Mesenchymal stem cell (in vitro differentiated cells and primary cell): Measurements from ENCODE around the gene SNAPC4.

Source experiments
- DNase-seq: peaks from one replicate; pipeline ENCODE4 v3.0.0-alpha.2; 2013
- H2AFZ ChIP-seq: one replicate; pipeline ENCODE4 v1.6.1; 2013; ENCODE audit warnings: low read depth, mild to moderate bottlenecking, control low read depth, inconsistent platforms, low read length, moderate library complexity
- H2AK5ac ChIP-seq: 2 replicates; pipeline ENCODE4 v1.6.1; 2013; ENCODE audit warnings: low read length, moderate library complexity, mild to moderate bottlenecking, inconsistent platforms; ENCODE audit not compliant: severe bottlenecking
- H2BK120ac ChIP-seq: one replicate; pipeline ENCODE4 v1.6.1; 2013; ENCODE audit warnings: low read depth, mild to moderate bottlenecking, inconsistent platforms, low read length, moderate library complexity
- H2BK12ac ChIP-seq, 2 experiments: one replicate each; pipeline ENCODE4 v1.6.1; 2013; ENCODE audit warnings: inconsistent platforms in 2 of 2, low read length in 2 of 2, mild to moderate bottlenecking in 2 of 2, moderate library complexity in 2 of 2, control low read depth in 1 of 2
- H2BK15ac ChIP-seq: one replicate; pipeline ENCODE4 v1.6.1; 2013; ENCODE audit warnings: mild to moderate bottlenecking, low read depth, inconsistent platforms; ENCODE audit not compliant: poor library complexity, severe bottlenecking
- H2BK5ac ChIP-seq: 2 replicates; pipeline ENCODE4 v1.6.1; 2013; ENCODE audit warnings: low read depth, mild to moderate bottlenecking, low read length, control low read depth, inconsistent platforms; ENCODE audit not compliant: poor library complexity, severe bottlenecking
- H3K14ac ChIP-seq, 2 experiments: one replicate each; pipeline ENCODE4 v1.6.1; 2013; ENCODE audit warnings: inconsistent platforms in 2 of 2, low read length in 2 of 2, control low read depth in 1 of 2, mild to moderate bottlenecking in 1 of 2, moderate library complexity in 1 of 2
- H3K18ac ChIP-seq, 2 experiments: one replicate each; pipeline ENCODE4 v1.6.1; 2013; ENCODE audit warnings: inconsistent platforms in 2 of 2, low read length in 2 of 2, control low read depth in 1 of 2, low read depth in 1 of 2, mild to moderate bottlenecking in 1 of 2
- H3K23ac ChIP-seq, 2 experiments: one replicate each; pipeline ENCODE4 v1.6.1; 2013; ENCODE audit warnings: inconsistent platforms in 2 of 2, low read length in 2 of 2, mild to moderate bottlenecking in 2 of 2, moderate library complexity in 2 of 2, control low read depth in 1 of 2
- H3K27ac ChIP-seq: 2 replicates; pipeline ENCODE4 v1.5.1; 2013; ENCODE audit warnings: mild to moderate bottlenecking, moderate library complexity, low read length, control low read depth, inconsistent platforms; ENCODE audit not compliant: poor library complexity, severe bottlenecking
- H3K27me3 ChIP-seq, 2 experiments: 2 replicates each; pipeline versions ENCODE4 v1.6.1 to v1.7.0; 2013; ENCODE audit warnings: low read length in 2 of 2, mild to moderate bottlenecking in 2 of 2, moderate library complexity in 2 of 2, control low read depth in 1 of 2, inconsistent platforms in 1 of 2; ENCODE audit not compliant: control insufficient read depth in 1 of 2, insufficient read depth in 1 of 2
- H3K36me3 ChIP-seq, 2 experiments: 2 replicates each; pipeline versions ENCODE4 v1.6.1 to v1.7.0; 2013; ENCODE audit warnings: low read length in 2 of 2, control low read depth in 1 of 2, inconsistent platforms in 1 of 2, low read depth in 1 of 2, mild to moderate bottlenecking in 1 of 2; ENCODE audit not compliant: insufficient read depth in 2 of 2, control insufficient read depth in 1 of 2
- H3K4ac ChIP-seq, 2 experiments: one replicate each; pipeline ENCODE4 v1.6.1; 2013; ENCODE audit warnings: inconsistent platforms in 2 of 2, low read length in 2 of 2, mild to moderate bottlenecking in 2 of 2, moderate library complexity in 2 of 2, control low read depth in 1 of 2, low read depth in 1 of 2
- H3K4me1 ChIP-seq: 2 replicates; pipeline ENCODE4 v1.6.1; 2013; ENCODE audit warnings: low read depth, low read length, control low read depth; ENCODE audit not compliant: control insufficient read depth, insufficient read depth
- H3K4me2 ChIP-seq: 2 replicates; pipeline ENCODE4 v1.6.1; 2013; ENCODE audit warnings: low read length, mild to moderate bottlenecking, inconsistent platforms; ENCODE audit not compliant: poor library complexity, severe bottlenecking
- H3K4me3 ChIP-seq, 2 experiments: 2 replicates each; pipeline versions ENCODE4 v1.5.1 to v1.7.0; 2013; ENCODE audit warnings: low read length in 2 of 2, mild to moderate bottlenecking in 2 of 2, control low read depth in 1 of 2, low read depth in 1 of 2; ENCODE audit not compliant: insufficient read depth in 1 of 2
- H3K79me1 ChIP-seq: replicated peaks from 2 replicates; pipeline ENCODE4 v1.6.1; 2013; ENCODE audit warnings: mild to moderate bottlenecking, control low read depth, low read length, inconsistent platforms; ENCODE audit not compliant: poor library complexity, severe bottlenecking
- H3K9ac ChIP-seq: 2 replicates; pipeline ENCODE4 v1.7.0; 2013; ENCODE audit warnings: mild to moderate bottlenecking, low read length, moderate library complexity
- H3K9me3 ChIP-seq: 2 replicates; pipeline ENCODE4 v1.7.0; 2013; ENCODE audit warnings: mild to moderate bottlenecking, low read length; ENCODE audit not compliant: control insufficient read depth
- H4K8ac ChIP-seq: one replicate; pipeline ENCODE4 v1.6.1; 2013; ENCODE audit warnings: inconsistent platforms, mild to moderate bottlenecking, low read length, moderate library complexity
- H4K91ac ChIP-seq: one replicate; pipeline ENCODE4 v1.6.1; 2013; ENCODE audit warnings: mild to moderate bottlenecking, low read length, inconsistent platforms
- WGBS: methylation state at CpG from one replicate; pipeline ENCODE4 v1.1.7; 2013; ENCODE audit warnings: mixed read lengths; 5-methylcytosine and 5-hydroxymethylcytosine counted together

Gene SNAPC4

DNA sequence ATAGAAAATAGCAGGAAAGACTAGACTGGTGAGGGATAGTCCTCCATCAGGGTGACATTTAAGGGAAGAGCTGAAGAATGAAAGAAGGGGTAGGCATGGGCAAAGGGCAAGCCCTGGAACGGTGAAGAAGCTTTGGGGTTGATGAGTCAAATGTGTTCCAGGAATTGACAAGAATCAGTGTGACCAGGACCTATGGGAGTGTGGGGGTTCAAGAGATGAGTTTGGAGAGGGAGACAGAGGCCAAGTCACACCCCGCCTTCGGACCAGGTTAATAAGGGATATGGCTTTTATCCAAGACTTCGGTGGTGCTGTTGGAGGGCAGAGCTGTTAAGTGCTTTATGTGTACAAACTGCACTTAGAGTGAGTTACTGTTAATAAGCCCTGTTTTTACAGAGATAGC lies 11.4 kb upstream of the SNAPC4 start:
- Histone ChIP-seq H3K27ac (no peak overlapping the region), H3K79me1 (peaks cover 38% of the 10 kb centered on the region), H3K4me1 (peaks cover 20% of the 10 kb centered on the region), H4K8ac (no peak overlapping the region), H3K23ac (no peak overlapping the region), H3K18ac (no peak overlapping the region), H3K27me3 (no peaks in the 10 kb centered on the region), H2BK120ac (no peak overlapping the region), H3K36me3 (peaks cover 47 to 60% of the 10 kb centered on the region in 2 experiments), H3K9me3 (no peaks in the 10 kb centered on the region), H3K4me2 (peak overlapping the region; percentile 75), H3K4me3 (peak overlapping the region; percentile 78 to 97), H2AK5ac (no peak overlapping the region), H2BK12ac (no peak overlapping the region), H2AFZ (no peak overlapping the region), H3K9ac (peak overlapping the region; percentile 99), H2BK15ac (no peak overlapping the region), H3K4ac (no peak overlapping the region), H4K91ac (no peak overlapping the region), H3K14ac (no peak overlapping the region), H2BK5ac (no peak overlapping the region)
- 73% methylated on average over 4 of the region's 4 CpGs for WGBS
- DNase-seq, result no peak

- H2BK15ac ChIP-seq, result peak within 1 kb of the TSS; percentile 15
- WGBS, result 1% methylated on average over 63 of the region's 83 CpGs
- H3K4me3 ChIP-seq, result peak within 1 kb of the TSS; percentile 78 to 97
- DNase-seq, result peak; percentile 90
- no peaks in the 10 kb centered on the region for H3K27me3 ChIP-seq
- H2BK5ac ChIP-seq, result peak within 1 kb of the TSS; percentile 20
- H3K36me3 ChIP-seq, result peaks cover 43 to 56% of the 10 kb centered on the region in 2 experiments
- peak within 1 kb of the TSS; percentile 73 to 90 for H3K4ac ChIP-seq
- no peak within 1 kb of the TSS for H2AK5ac ChIP-seq
- H3K14ac ChIP-seq, result peak within 1 kb of the TSS in 1 of 2 experiments; percentile 93
- peak within 1 kb of the TSS; percentile 73 to 94 for H3K18ac ChIP-seq
- H3K79me1 ChIP-seq, result peaks cover 35% of the 10 kb centered on the region
- peak within 1 kb of the TSS; percentile 87 for H4K91ac ChIP-seq
- peak within 1 kb of the TSS; percentile 27 for H4K8ac ChIP-seq
- H3K4me2 ChIP-seq, result peak within 1 kb of the TSS; percentile 96
- H3K4me1 ChIP-seq, result peaks cover 20% of the 10 kb centered on the region
- H2BK120ac ChIP-seq, result peak within 1 kb of the TSS; percentile 65
- peak within 1 kb of the TSS in 1 of 2 experiments; percentile 91 for H3K23ac ChIP-seq
- H3K9ac ChIP-seq, result peak within 1 kb of the TSS; percentile 99
- peak within 1 kb of the TSS; percentile 25 for H3K27ac ChIP-seq
- H2BK12ac ChIP-seq, result peak within 1 kb of the TSS in 1 of 2 experiments; percentile 38
- H3K9me3 ChIP-seq, result no peaks in the 10 kb centered on the region
- H2AFZ ChIP-seq, result peak within 1 kb of the TSS; percentile 56
Measured at GRCh38 chr9:136410500-136411287, 10.7 kb upstream of the SNAPC4 start, which contains the start of the genes ENTR1 and PMPCA. TSS of gene ENTR1 (minus strand) at chr9:136410614. CDS start at chr9:136410397, 217 bp downstream. TSS of gene PMPCA (plus strand) at chr9:136410658. CDS start at chr9:136410669, 11 bp downstream.

DNA sequence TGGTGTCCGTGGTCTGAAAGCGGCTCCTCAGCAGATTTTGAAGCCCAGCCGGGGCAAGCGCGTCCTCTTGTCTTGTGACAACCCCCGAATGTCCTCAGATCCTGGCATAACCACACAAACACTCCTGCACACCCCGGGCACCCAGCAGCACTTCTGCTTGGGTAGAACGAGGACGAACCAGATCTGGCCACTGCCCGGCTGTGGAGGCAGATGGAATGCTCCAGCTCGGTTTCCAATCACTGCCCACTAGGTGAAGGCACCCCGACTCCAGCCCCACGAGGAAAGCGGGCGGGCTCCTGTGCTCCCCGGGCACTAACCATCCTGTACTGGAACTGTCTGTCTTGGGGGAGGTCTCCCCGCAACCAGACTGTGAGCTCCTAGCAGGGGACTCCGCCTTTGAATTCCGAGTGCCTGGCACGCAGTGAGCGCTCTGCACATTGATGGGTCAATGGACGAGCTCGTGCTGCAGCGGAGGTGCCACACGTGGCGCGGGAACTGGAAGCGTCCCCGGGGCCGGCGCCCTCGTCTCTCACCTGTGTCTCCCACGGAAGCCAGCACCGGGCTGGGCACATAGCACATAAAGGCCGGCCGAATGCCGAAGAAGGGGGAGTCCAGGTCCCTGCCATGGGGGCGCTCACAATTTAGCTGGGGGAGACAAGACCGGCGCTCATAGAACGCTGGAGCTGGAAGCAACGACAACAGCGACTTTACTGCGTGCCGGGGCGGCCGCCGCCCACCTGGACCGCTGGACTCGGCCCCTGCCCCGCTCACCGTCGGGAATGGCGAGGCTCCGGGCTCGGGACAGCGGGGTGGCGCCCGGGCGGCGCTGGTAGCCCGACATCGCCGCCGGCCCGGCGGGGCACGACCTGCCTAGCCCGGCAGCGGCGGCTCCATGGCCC lies 9.8 kb upstream of the SNAPC4 start:
- Histone ChIP-seq H3K36me3 (peaks cover 42 to 57% of the 10 kb centered on the region in 2 experiments), H3K4me2 (peak overlapping the region; percentile 96), H3K18ac (peak overlapping the region; percentile 73 to 94), H3K4me3 (peak overlapping the region; percentile 78 to 88), H3K4ac (peak overlapping the region; percentile 73 to 90), H3K9ac (peak overlapping the region; percentile 92), H2BK15ac (peak overlapping the region; percentile 15), H2BK5ac (no peak overlapping the region), H3K27ac (no peak overlapping the region), H3K14ac (peak overlapping the region in 1 of 2 experiments; percentile 93), H3K23ac (peak overlapping the region in 1 of 2 experiments; percentile 91), H2BK12ac (peak overlapping the region in 1 of 2 experiments; percentile 38), H4K8ac (peak overlapping the region; percentile 27), H2BK120ac (peak overlapping the region; percentile 39), H4K91ac (peak overlapping the region; percentile 87), H3K4me1 (peaks cover 20% of the 10 kb centered on the region), H2AFZ (peak overlapping the region; percentile 56), H3K27me3 (no peaks in the 10 kb centered on the region), H2AK5ac (no peak overlapping the region), H3K79me1 (peaks cover 37% of the 10 kb centered on the region), H3K9me3 (no peaks in the 10 kb centered on the region)
- WGBS, result 22% methylated on average over 45 of the region's 71 CpGs
- peak; percentile 65 for DNase-seq
